Effector CD8-positive, alpha-beta T cell (primary cell): ENCODE data around the gene PER1.
A peak's percentile ranks its signal among the peaks of the same experiment; 100 is the strongest.

Experiments used
- DNase-seq: peaks from one replicate; lab custom pipeline; 2025; lab: John Stamatoyannopoulos, UW

Gene PER1

GRCh38 chr17:8154608-8155155 is 2.5 kb upstream of the PER1 start:
- no peak for DNase-seq

- DNase-seq, result peak; percentile 88
These were observed 1.9 kb upstream of the PER1 start for GRCh38 chr17:8153957-8154607.

DNA sequence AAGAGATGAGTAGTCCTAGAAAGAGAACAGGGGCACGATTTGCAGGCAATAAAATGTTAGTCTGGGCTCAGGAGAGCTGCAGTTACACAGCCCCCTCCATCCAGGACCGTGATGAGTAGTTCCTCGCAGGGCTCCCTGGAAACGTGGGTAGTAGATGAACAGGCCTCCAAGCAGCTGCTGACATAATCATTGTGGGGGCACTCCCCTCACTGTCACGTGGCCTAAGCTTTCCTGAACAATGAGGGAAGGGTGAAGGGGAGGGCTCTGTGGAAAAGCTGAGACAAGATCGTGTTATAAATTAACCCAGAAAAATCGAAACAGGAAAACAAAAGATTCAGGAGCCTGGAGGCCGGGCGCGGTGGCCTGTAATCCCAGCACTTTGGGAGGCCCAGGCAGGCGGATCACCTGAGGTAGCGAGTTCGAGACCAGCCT is 1.3 kb upstream of the PER1 start:
- DNase-seq, result peak; percentile 44

- DNase-seq, result no peak
These were observed 837 bp upstream of the PER1 start for GRCh38 chr17:8153031-8153451.

GRCh38 chr17:8151641-8152111 is 528 bp downstream of the PER1 start:
- peak; percentile 50 for DNase-seq

DNA sequence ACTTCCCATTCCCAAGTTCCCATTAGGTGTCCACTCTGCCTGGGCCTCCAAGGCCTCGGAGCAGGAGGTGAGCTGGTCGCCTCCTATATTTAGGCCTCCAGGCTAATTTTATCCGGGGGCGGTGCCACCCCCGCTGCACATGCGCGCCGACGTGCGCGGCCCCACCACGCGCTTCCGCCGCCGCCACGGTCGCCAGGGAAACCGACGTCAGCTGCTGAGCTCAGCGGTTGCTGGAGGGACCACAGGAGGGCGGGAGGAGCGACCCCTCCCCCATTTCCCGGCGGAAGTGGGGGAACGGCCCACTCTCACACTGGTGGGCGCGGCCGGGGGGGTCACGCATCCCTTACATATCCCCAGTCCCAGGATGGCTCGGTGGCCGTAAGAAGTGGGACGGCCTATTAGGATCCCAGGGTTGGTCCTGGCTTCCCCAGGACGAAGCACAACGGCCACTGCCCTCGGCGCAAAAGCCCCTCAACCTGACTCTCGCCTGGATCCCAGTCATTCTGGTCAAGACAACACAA is 1.0 kb downstream of the PER1 start:
- peak; percentile 86 for DNase-seq

DNA sequence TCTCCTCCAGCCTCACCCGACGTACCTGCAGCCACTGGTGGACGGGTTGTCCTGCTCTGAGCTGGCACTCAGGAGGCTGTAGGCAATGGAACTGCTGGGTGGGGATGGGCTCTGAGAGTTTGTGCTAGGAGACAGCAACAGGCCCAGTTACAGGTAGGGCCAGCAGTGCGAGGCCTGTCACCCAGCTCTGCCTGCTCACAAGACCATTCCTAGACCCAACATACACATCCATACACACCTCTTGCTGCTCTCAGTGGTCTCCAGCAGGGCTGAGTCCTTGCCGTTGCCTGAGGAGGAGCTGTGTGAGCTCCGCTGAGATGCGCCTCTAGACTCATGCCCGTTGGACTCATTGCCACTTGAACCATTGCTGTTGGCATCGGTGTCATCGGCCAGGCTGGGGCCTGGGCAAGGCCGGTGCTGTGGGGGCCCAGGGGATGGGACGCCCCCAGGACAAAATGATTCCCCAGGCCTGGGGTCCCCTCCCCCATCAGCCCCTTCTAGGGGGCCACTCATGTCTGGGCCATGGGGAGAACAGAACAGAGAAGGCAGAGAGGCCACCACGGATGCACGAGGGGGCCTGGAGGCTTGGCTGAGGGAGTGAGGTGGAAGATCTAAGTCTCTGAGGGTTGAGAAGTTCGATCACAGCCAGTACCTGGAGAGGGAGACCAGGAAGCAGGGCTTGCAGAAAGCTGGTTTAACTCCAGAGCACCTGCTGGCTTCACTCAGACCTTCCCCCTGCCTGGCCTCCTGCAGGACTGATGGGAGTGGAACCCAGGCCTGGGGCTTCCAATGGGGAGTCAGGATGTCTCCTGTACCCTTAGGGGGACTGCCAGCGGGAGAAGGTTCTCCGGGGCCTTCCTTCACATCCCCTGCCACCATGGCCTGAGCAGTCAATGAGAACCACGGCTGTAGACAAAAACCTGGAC is 1.7 kb downstream of the PER1 start:
- no peak for DNase-seq

DNA sequence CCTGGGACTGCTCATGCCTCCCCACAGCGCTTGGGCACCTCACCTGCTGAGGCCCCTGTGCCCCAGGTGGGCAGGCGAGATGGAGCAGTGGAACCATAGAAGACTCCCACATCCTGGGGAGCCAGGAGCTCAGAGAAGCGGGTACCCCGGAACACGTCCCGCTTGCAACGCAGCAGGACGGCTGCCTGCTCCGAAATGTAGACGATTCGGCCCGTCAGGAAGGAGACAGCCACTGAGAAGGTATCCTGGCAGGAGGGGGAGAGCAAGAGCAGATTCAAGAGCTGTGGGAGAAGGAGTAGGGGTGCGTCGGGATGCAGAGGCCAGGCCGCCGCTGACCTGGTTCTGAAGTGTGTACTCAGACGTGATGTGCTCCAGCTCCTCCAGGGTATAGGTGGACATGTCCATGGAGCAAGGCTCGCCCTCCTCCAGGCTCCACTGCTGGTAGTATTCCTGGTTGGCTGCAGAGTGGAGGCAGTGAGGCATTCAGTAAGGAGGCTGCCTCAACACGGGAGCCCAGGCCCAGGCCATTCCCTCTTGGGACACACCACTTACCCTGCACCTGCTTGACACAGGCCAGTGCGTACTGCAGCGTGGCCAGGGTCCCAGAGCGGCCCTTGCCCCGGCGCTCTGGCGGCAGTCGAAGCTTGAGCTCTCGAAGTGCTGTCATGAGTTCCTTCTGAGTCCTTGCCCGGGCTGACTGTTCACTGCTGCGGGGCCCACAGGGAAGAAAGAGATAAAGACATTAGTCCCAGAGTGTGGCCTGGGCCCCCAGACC is 2.6 kb downstream of the PER1 start:
- DNase-seq, result no peak

- DNase-seq, result no peak
These were observed 3.6 kb downstream of the PER1 start for GRCh38 chr17:8148560-8148959.

DNA sequence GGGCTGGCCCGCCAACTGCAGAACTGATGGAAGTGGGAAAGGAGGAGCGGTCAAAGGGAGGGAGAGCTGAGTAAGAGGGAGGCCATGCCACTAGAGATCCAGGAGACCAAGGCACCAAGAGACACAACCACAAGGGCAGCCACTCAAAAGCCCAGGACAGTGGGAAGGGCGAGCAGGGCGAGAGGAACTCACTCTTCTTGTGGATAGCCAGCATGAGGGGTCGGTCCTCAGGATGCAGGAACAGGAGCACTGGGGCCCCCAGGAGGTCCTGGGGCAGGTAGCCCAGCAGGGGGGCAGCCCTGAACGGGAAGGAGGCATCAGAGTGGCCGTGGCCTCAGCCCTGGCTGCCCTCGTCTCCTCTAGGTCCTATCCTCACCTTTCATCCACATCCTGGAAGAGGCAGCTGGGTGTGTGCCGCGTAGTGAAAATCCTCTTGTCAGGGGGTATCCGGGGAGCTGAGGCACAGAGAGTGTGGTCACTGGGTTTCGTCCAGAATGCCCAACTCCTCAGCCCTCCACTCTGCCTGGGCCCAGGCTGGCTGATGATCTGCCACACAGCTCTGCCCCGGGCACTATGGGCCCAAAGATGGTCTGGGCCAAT is 4.3 kb downstream of the PER1 start:
- DNase-seq, result no peak

GRCh38 chr17:8147141-8147804 is 4.9 kb downstream of the PER1 start:
- DNase-seq, result no peak

DNA sequence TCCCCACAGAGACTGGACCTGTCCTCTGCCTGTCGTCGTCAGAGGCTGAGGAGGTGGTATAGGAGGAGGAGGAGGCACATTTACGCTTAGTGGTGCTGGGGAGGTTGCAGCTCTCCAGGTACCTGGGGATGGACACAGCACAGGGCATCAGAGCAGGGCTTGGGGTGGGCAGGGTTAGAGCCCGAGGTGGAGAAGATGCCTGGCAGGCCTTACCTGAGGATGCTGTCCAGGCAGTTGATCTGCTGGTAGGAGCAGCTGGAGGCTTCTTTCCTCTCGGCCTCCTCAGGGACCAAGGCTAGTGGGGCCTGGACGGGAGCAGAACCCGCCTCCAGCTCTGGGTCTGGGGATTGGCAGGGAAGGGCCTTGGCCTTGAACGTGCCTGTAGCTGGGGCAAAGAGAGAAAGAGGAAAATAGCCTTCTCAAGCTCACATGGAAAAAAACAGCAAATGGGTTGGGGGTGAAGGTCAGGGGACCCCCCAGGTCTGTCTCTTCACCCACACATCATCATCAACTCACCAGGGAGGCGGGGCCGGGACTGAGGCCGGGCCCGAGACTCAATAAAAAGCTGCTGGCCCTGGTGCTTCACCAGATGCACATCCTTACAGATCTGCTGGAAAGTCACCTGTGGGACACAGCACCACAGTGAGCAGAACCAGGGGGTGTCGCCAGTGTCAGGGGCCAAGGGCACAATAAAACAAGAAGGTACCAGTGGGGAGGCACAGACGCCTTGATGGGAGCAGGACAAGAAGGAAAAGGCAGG is 5.6 kb downstream of the PER1 start:
- DNase-seq, result no peak

DNA sequence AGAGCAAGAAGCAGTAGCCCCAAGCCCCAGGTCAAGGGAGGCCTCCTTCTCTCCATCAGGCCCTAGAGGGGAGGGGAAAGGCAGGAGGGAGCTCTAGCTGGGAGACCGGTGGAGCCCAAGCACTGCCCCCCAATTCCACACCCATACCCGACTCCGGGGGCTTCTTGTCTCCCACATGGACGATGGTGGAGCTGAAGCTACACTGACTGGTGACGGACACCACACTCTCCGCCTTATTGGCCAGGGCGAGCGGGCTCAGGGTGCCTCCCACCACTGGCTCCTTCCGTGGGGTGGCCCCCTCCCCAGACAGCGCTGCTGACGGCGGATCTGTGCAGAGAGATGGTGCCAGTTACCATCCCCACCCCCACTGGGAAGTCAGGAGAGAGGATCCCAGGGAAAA is 6.4 kb downstream of the PER1 start:
- DNase-seq, result no peak

GRCh38 chr17:8144401-8145231 is 7.6 kb downstream of the PER1 start:
- no peak for DNase-seq

DNA sequence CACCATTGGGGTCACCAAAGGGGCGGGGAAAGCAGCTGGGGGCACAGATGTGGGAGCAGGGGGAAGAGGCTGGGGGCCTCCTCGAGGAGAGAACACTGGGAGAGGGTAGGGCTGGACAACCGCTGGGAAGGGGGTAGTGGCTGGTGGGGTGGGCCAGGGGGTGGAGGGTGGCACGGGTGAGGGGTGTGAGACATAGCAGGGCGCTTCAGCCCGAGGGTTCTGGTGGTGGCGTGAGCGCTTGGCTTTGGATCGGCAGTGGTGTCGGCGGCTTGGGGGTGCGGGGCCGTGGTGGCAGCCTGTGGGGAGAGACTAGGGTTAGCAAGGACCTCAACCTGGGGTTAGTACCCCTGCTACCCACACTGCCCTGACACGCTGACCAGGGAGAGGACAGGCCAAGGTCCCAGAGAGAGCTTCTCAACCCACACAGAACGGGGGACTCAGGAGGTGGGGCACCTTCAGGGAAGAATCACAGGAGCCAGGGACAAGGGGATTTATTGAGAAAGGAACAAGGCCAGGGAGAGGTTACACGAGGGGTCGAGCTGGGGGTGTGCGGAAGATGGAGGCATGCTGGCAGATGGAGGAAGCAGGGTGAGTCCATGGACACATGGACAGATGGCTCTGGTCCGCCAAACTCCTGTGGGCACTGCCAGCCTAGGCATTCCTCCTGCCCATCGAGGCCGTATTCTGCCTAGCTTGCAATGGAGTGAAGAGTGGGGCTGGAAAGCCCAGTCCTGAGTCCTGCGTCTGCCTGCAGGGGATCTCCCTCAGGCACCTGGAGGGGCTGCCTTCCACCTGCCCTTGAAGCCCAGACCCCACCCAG is 8.4 kb downstream of the PER1 start:
- no peak for DNase-seq

DNA sequence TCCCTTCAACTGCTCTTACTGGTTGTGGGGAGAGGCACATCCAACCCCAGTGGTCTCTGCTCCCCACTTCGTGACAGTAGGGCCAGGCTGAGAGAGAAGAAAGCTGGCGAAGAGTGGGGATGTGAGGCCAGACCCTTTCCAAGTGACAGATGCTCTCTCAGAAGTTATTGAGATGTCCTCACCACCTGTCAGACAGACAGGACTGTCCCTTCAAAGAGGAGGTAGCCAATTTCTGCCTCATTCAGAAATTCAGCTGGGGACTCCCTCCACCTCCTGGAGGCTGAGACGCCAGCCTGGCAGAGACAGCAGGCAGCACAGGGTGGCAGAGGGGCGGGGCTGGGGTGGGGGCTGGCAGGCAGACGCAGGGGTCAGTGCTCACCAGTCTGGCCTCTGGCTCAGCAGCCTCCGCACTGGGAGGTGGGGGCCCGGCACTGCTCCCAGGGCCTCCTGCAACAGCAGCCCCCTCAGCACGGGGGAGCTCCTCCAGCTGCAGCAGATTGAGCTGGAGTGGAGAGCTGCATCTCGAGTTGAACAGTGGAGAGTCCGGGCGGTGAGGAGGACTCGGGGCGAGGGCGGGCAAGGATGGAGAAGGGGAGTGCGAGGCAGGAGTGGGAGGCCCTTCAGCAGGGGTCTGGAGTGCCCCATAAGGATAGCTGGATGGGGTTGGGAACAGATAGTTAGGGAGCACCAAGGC is 9.2 kb downstream of the PER1 start:
- DNase-seq, result no peak

DNA sequence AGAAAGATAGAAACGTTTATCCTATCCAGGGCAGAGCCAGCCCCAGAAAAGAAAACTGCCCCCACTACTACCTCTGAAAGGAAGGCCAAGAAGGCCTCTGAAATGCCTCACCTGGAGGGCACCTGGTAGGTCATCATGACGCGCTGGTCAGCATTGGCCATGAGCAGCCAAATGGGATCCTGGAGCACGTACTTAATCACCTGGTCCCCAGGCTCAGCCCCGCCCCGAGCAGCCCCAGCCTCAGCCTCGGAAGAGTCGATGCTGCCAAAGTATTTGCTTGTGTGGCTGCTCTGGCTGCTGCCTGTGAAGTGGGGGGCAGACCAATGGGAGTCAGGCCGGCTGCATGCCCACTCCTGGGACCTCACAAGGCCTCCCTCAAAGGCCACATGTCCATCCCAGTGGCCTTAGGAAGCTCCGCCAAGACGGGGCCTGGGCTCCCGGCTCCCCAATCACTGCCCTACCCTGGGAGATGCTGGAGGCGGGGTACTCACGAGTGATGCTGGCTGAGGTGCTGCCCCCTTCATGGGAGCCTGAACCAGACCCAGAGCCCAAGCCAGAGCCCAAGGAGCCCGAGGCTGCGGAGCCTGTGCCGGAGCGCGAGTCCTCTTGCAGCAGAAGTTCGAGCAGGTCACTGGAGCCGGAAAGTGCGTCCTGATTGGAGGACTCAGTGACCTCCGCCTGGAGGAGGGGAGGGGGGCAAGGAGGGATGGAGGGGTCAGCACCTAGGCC is 9.9 kb downstream of the PER1 start:
- no peak for DNase-seq
